Hematopoietic multipotent progenitor cell (in vitro differentiated cells): ENCODE results near the gene LTBP1. TPM values are rescaled to one million over a fixed set of nuclear protein-coding genes. Genes with fewer than 3 reads are reported as not detected.
"Not testable (repeated sequence)": the region's sequence is repeated elsewhere in the genome, so short reads cannot be mapped to it uniquely, and the experiment has no call there.

Experiments
- DNase-seq, 3 donors: peaks; one replicate each; pipeline ENCODE4 v3.0.0-alpha.2; 2011 to 2015; ENCODE audit warnings: low read depth in 2 of 3, low spot score in 2 of 3
- total RNA-seq: library from RNA; depleted of rRNA; stranded (reverse); fragments of >200 nt; gene quantifications from one replicate; pipeline ENCODE4 v1.2.3, GENCODE V29; 2012

The LTBP1 gene
- total RNA-seq, 1 donor: 4.3 TPM

DNA sequence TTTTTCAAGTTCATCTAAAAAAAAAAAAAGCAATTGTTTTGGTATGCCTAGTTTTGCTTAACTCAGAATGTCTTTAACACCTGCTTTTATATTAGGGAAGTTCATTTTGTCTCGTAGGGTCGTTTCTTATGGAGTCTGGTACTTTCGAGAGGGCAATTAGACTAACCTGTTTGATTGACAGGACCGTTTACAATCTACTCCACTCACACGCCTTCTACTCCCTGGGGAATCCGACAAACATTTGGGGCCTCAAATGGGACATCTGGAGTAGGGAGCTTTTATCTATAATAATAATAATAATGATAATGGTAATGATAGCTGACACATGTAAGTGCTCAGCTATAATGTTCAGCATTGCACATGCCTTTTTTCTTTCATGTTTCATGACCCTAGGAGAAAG, 268.1 kb downstream of the LTBP1 start:
- no peak for DNase-seq

DNA sequence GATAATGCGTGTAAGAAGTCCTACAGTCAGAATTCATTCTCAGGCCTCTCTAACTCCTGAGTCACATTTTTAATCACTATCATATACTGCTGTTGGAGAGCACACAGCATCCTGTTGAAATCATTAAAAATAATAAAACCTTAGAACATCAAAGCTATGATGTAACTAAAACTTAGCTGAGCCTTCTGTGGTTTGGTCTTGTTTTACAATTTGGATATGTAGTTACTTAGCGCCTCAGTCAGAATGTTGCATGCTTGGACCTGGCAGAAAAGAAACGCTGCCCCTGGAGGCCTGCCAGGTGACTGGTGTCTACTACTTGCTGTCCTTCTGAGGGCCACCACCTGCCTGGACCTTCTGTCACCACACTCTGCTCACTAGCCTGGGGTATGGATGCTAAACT, 268.5 kb downstream of the LTBP1 start:
- no peak for DNase-seq

DNA sequence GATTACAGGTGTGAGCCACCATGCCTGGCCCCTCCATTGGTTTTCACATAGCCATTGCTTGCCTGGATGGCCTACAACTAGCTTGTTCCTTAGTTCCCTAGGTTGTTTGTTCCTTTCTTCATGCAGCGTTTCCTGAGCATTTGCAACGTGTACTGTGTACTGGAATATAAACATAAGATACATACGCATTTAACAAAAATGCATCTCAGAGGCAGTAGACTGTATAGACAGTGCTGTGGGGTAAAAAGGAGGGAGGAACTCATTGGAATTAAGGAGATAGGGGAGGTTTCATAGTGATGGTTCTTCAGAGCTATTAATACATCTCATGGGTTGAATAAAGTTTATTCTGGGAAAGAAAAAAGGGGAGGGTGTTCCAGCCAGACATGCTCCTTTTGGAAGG, 269.2 kb downstream of the LTBP1 start:
- DNase-seq: no peak

DNA sequence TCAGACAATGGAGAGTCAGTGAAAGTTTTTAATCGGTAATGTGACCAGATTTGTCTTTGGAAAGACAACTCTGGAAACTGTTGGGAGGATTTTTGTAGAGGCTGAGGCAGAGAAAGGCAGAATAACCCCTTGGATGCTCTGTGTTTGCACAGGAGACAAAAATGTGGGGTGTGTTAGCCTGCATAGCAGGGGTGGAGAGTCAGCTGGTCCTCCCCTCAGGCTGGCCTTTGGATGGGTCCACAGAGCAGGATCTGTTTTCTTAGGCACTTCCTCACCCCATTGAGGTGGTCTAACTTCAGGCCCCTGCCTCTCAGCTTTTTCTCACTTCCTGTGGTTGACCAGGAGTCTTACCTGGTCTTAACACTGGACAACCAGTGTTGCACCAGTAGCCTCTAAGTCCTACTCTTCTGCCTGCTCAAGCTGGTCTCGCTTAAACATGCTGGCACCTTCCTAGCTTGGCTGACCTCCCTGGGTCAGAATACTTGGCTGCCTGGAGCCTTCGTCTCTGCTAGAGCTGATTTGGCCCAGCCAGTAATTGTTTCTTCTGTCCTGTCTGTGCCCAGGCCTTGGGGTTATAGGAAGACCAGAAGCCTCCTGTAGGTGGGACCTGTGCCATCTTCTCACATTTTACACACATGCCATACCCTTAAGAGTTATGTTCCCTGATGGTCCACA, 269.9 kb downstream of the LTBP1 start:
- no peak for DNase-seq

DNA sequence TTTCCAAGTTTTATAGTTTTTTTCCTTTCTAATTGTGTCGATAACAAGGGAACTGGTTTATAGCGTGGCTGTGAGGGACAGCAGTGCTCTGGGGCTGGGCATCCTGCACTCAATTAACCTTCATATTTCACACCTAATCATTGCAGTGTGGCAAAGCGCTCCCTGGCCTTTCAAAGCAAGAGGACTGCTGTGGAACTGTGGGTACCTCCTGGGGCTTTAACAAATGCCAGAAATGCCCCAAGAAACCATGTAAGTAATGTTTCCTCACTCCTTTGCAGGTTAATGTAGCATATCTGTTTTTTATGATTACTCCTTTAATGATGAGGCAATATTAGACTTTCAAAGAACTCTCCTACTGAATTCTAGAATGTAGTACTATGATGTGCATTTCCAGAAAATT, 270.7 kb downstream of the LTBP1 start:
- DNase-seq: no peak

DNA sequence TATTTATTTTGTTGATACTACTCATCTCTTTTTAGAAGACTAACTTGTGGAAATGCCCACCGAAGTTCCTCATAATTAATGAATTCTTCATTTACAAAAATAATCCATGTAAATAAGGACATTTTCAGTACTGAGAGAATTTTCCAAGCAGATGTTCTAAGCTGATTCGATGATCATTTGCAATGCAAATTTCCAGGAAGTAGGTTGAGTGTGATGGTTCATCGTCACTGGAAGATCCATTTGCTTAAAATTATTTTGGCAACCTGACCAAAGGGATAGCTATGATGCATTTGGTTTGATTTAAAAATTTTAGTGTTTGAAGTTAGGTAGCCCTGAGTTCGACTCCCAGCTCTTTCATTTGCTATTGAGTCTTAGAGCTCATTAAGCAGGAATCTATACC, 272.4 kb downstream of the LTBP1 start:
- no peak for DNase-seq

DNA sequence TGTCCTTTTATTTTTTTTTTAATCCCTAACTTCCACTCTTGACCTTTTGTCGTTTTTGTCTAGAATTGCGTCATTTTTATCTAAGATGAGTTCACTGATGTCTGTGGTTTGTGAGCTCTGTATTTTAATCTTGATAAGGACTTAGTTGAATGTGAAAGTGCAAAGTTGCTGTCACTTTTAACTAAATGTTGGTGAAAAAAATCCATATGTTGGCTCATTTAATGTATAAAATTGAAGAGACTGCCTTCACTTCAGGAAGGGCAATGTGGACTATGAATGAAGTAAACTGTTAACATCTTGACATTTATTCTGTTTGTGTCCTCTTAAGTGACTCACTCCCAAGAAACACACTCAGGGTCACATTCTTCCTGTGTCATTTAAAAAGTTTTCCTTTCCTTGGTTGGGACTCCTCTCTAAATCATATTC, 273.1 kb downstream of the LTBP1 start:
- no peak for DNase-seq

DNA sequence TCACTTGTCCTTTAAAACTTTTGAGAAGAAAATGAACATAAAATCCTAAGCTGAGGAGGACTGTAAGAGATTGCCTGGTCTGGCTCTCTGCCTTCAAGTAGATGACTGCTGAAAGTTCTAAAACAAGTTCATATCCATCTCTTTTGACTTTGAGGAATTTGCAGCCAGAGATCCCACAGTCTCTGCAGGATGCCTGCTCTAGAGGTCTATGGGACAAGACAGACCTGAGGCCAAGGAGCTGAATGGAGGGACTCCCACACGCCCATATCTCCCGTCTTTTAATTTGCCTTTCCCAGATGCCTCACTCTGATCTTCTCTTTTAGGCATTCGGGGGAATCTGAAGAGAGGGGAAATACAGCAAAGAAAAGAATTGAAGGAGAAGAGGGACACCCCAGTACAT, 273.8 kb downstream of the LTBP1 start:
- no peak for DNase-seq

DNA sequence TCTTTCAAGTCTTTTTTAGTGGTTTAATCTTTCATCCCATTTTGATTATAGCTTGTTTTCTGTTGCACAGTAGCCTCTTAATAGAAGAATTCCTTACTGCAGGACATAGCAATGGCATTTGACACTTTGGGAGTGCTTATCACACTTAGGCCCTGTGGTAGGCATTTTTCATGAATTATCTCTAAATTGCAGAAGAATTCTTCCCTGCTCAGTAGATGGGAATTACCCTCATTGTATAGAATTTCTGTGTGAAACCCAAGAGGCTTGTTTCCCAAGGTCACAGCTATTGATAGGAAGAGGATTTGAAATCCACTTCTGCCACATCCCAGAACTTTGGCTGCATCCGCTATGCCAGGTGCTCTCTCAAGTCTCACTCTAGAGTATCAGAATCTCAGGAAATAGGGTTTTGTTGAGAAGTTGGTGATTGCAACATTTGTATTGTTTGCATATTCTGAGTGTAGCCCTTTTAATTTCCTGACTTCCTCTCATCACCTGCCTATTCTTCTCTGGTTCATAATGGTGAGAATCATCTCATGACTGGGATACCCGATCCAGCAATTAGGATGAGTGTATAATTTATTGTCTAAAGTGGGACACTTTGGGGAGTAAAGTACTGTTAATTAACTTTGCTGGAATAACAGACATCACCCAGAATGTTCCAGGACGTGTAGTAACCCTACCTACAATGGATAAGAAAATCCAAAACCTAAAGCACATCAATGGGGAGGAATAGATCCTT, 274.5 kb downstream of the LTBP1 start:
- no peak for DNase-seq

DNA sequence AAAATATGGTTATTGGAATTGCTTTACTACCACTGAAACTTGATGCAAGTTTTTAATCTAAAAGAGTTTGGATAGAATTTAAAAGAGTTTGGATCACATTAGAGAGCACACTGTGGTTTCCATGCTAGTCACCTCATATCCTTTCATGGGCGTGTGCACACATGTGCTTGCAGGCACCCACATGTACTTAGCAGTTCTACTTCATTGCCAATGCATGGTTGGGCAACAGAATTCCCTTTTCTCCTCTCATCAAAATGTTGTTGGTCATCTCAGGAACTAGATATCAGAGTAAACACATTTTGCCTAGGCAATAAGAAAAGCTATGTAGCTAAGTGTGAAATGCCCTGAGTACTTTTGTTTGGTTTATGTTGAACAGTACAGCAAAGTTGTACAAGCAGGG, 275.6 kb downstream of the LTBP1 start:
- DNase-seq: no peak

GRCh38 chr2:33223856-33224255, 277.1 kb downstream of the LTBP1 start:
- no peak for DNase-seq

GRCh38 chr2:33225350-33225749, 278.6 kb downstream of the LTBP1 start:
- no peak for DNase-seq

GRCh38 chr2:33226546-33226945, 279.8 kb downstream of the LTBP1 start:
- DNase-seq: no peak

DNA sequence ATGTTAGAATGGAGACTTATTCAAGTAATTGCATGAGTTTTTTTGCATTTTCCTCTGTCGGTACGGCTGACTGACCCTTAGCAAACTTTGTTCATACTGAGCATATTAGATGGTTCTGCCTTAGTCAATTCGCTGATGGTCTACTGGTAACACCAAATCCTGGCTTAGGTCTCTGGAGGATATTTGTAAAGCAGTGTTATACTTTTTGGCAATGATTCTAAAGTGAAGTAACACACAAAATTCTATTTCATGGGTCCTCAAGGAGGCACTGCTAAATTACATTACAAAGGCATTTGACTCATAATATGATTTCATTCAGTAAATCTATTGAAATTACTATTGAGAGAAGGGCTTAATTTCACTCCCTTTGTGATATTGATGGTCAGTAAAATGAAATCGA, 282.9 kb downstream of the LTBP1 start:
- DNase-seq: no peak

DNA sequence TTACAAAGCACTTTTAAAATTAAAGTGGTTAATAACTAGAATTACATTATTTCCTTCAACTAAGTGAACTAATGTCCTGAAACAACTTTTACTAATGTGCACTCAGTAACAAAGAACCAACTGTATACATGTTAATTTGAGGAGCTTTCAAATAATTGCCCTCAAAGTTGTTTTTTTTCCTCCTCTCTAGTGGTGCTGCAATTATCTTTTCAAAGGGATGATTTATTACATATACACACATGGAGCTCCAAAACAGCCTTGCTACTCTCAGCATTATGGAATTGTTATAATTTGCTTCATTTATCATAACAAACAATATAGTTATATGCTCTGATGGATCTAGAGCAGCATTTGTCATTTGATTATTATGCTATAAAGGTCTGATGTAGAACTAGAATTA, 283.4 kb downstream of the LTBP1 start:
- DNase-seq: no peak

- no peak for DNase-seq
These were observed 284.1 kb downstream of the LTBP1 start for GRCh38 chr2:33230842-33231241.

DNA sequence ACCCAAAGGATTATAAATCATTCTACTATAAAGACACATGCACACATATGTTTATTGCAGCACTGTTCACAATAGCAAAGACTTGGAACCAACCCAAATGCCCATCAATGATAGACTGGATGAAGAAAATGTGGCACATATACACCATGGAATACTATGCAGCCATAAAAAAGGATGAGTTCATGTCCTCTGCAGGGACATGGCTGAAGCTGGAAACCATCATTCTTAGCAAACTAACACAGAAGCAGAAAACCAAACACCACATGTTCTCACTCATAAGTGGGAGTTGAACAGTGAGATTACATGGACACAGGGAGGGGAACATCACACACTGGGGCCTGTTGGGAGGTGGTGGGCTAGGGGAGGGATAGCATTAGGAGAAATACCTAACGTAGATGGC, 288.8 kb downstream of the LTBP1 start:
- not testable (repeated sequence) for DNase-seq

DNA sequence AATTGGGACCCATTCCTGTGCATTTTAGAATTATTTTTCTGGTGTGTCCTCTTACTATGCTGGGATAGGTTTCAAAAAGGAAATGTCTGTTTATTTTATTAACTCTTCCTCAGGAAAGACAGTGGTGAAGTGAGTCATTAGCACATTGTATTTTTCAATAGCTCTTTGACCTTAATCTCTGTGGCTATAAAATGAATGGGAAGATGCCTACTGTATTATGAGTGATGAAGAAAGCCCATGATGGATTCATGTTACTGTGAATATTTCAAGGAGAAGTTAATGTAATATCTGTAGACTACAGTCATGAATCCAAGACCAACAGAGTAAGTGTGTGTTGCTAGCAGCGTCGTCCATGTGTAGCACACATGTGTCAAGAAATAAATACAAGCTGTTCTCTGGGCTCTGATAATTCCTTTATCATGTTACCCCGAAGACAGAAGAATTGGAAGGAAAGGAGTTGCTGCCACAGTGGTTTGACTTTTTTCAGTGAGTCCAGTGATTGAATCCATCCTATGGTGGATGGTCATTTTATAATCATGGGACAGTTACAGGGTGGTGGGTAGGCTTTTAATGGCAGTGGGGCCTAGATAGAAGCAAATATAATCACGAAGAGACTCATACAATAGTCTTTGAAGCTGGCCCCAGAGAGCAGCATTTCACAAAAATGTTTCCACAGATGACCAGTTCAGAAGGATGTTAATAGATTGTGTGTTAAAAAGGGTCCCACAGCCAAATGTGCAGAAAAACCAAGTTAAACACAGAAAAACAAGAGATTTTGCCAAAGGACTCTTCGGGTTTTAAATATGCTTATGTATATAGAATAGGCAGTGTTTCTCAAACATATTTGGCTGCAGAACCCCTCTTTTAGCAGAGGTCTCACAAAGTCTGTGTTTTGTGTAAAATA, 290.0 kb downstream of the LTBP1 start:
- DNase-seq: no peak

GRCh38 chr2:33238111-33238510, 291.4 kb downstream of the LTBP1 start:
- no peak for DNase-seq

- no peak for DNase-seq
These were observed 293.4 kb downstream of the LTBP1 start for GRCh38 chr2:33240178-33240577.

- DNase-seq: no peak
These were observed 294.3 kb downstream of the LTBP1 start for GRCh38 chr2:33241072-33241471.

- DNase-seq: no peak
These were observed 294.8 kb downstream of the LTBP1 start for GRCh38 chr2:33241581-33241980.
